H9 (cell line): ENCODE measurements around the gene NUDT16. TPM values are rescaled to one million over a fixed set of nuclear protein-coding genes. Genes with fewer than 3 reads are reported as not detected.

Source experiments
- DNase-seq: peaks from one replicate; pipeline ENCODE4 v3.0.0-alpha.2; 2017
- H2AFZ ChIP-seq: one replicate; pipeline ENCODE4 v1.6.1; 2013; ENCODE audit warnings: mild to moderate bottlenecking, low read length, control low read depth, moderate library complexity
- H2AK5ac ChIP-seq: 2 replicates; pipeline ENCODE4 v1.6.1; 2013; ENCODE audit warnings: low read length, control low read depth, mixed read lengths; ENCODE audit not compliant: insufficient read length
- H2BK120ac ChIP-seq: one replicate; pipeline ENCODE4 v1.6.1; 2013; ENCODE audit warnings: low read depth, mild to moderate bottlenecking, low read length, control low read depth, inconsistent platforms; ENCODE audit not compliant: poor library complexity, severe bottlenecking
- H2BK12ac ChIP-seq: 2 replicates; pipeline ENCODE4 v1.6.1; 2013; ENCODE audit warnings: low read length, control low read depth, mixed read lengths, low read depth; ENCODE audit not compliant: insufficient read length
- H2BK15ac ChIP-seq: 2 replicates; pipeline ENCODE4 v1.6.1; 2013; ENCODE audit warnings: low read depth, low read length, control low read depth
- H2BK20ac ChIP-seq: one replicate; pipeline ENCODE4 v1.6.1; 2013; ENCODE audit warnings: low read depth, mild to moderate bottlenecking, low read length, control low read depth, inconsistent platforms; ENCODE audit not compliant: poor library complexity, severe bottlenecking
- H2BK5ac ChIP-seq: 2 replicates; pipeline ENCODE4 v1.6.1; 2013; ENCODE audit warnings: low read length, control low read depth, mixed read lengths; ENCODE audit not compliant: insufficient read length
- H3K14ac ChIP-seq: 2 replicates; pipeline ENCODE4 v1.6.1; 2013; ENCODE audit warnings: low read length, control low read depth; ENCODE audit not compliant: insufficient read depth
- H3K18ac ChIP-seq: 2 replicates; pipeline ENCODE4 v1.6.1; 2013; ENCODE audit warnings: low read depth, mild to moderate bottlenecking, mixed read lengths, low read length, control low read depth; ENCODE audit not compliant: insufficient read length
- H3K23ac ChIP-seq: 2 replicates; pipeline ENCODE4 v1.6.1; 2013; ENCODE audit warnings: low read length, control low read depth, mixed read lengths, low read depth; ENCODE audit not compliant: insufficient read length
- H3K23me2 ChIP-seq: 2 replicates; pipeline ENCODE4 v1.6.1; 2013; ENCODE audit warnings: low read depth, mild to moderate bottlenecking, mixed read lengths, low read length, control low read depth; ENCODE audit not compliant: insufficient read length, poor library complexity, severe bottlenecking
- H3K27ac ChIP-seq: 2 replicates; pipeline ENCODE4 v1.5.1; 2013; ENCODE audit warnings: low read length, control low read depth, mixed read lengths, low read depth; ENCODE audit not compliant: insufficient read length
- H3K27me3 ChIP-seq: 2 replicates; pipeline ENCODE4 v1.6.1; 2013; ENCODE audit warnings: low read length, control low read depth, inconsistent platforms; ENCODE audit not compliant: insufficient read depth
- H3K4ac ChIP-seq: 2 replicates; pipeline ENCODE4 v1.6.1; 2013; ENCODE audit warnings: low read depth, mild to moderate bottlenecking, control low read depth, inconsistent platforms, low read length, moderate library complexity
- H3K4me1 ChIP-seq: 2 replicates; pipeline ENCODE4 v1.6.1; 2013; ENCODE audit warnings: low read length, control low read depth, inconsistent platforms; ENCODE audit not compliant: insufficient read depth
- H3K4me2 ChIP-seq: 2 replicates; pipeline ENCODE4 v1.6.1; 2013; ENCODE audit warnings: low read length, control low read depth, mixed read lengths; ENCODE audit not compliant: insufficient read length, insufficient read depth
- H3K56ac ChIP-seq: 2 replicates; pipeline ENCODE4 v1.6.1; 2013; ENCODE audit warnings: low read depth, mild to moderate bottlenecking, mixed read lengths, low read length, control low read depth; ENCODE audit not compliant: insufficient read length
- H3K79me1 ChIP-seq: 2 replicates; pipeline ENCODE4 v1.6.1; 2013; ENCODE audit warnings: low read depth, mild to moderate bottlenecking, moderate library complexity, low read length, control low read depth, inconsistent platforms; ENCODE audit not compliant: insufficient read depth, poor library complexity, severe bottlenecking
- H3K79me2 ChIP-seq: 2 replicates; pipeline ENCODE4 v1.6.1; 2013; ENCODE audit warnings: low read length, control low read depth, inconsistent platforms; ENCODE audit not compliant: insufficient read depth
- H3K9ac ChIP-seq: 2 replicates; pipeline ENCODE4 v1.6.1; 2013; ENCODE audit warnings: low read length, control low read depth, mixed read lengths; ENCODE audit not compliant: insufficient read length; ENCODE audit errors: extremely low read depth
- H3K9me3 ChIP-seq: one replicate; pipeline ENCODE4 v1.6.1; 2013; ENCODE audit warnings: low read depth, low read length, inconsistent platforms; ENCODE audit not compliant: control insufficient read depth
- H3T11ph ChIP-seq: one replicate; pipeline ENCODE4 v1.6.1; 2013; ENCODE audit warnings: mild to moderate bottlenecking, low read length, control low read depth, inconsistent platforms
- H4K20me1 ChIP-seq: one replicate; pipeline ENCODE4 v1.6.1; 2013; ENCODE audit not compliant: control insufficient read depth, insufficient read length, insufficient read depth
- H4K5ac ChIP-seq: 2 replicates; pipeline ENCODE4 v1.6.1; 2013; ENCODE audit warnings: low read depth, mild to moderate bottlenecking, mixed read lengths, low read length, control low read depth; ENCODE audit not compliant: insufficient read length
- H4K8ac ChIP-seq: replicated peaks from 2 replicates; pipeline ENCODE4 v1.6.1; 2013; ENCODE audit warnings: low read length, control low read depth, mixed read lengths, low read depth; ENCODE audit not compliant: insufficient read length
- H4K91ac ChIP-seq: 2 replicates; pipeline ENCODE4 v1.6.1; 2013; ENCODE audit warnings: low read depth, mild to moderate bottlenecking, moderate library complexity, mixed read lengths, low read length, control low read depth; ENCODE audit not compliant: insufficient read length
- H3K27ac Mint-ChIP-seq, 3 experiments: 2 replicates in 2 of 3; 3 replicates in 1 of 3; pipeline ENCODE4 v1.8.0; 2020 to 2021; ENCODE audit warnings: mixed read lengths in 3 of 3, mild to moderate bottlenecking in 1 of 3, moderate library complexity in 1 of 3
- H3K27me3 Mint-ChIP-seq: 2 replicates; pipeline ENCODE4 v1.8.0; 2021; ENCODE audit warnings: low read depth, mild to moderate bottlenecking, moderate library complexity, mixed read lengths
- H3K36me3 Mint-ChIP-seq, 3 experiments: 2 replicates in 2 of 3; 3 replicates in 1 of 3; pipeline ENCODE4 v1.8.0; 2020 to 2021; ENCODE audit warnings: low read depth in 3 of 3, mixed read lengths in 3 of 3; ENCODE audit not compliant: insufficient read depth in 1 of 3
- H3K4me1 Mint-ChIP-seq, 2 experiments: 2 replicates each; pipeline ENCODE4 v1.8.0; 2020; ENCODE audit warnings: mixed read lengths in 2 of 2
- H3K4me3 Mint-ChIP-seq, 2 experiments: 2 replicates in 1 of 2; 3 replicates in 1 of 2; pipeline ENCODE4 v1.8.0; 2020 to 2021; ENCODE audit warnings: mild to moderate bottlenecking in 2 of 2, mixed read lengths in 2 of 2, moderate library complexity in 1 of 2
- H3K9me3 Mint-ChIP-seq, 2 experiments: 2 replicates in 1 of 2; 3 replicates in 1 of 2; pipeline ENCODE4 v1.8.0; 2020; ENCODE audit warnings: mild to moderate bottlenecking in 2 of 2, mixed read lengths in 2 of 2, moderate library complexity in 1 of 2
- CTCF ChIP-seq: fragments of 200-600 bp; sonication (generic); conservative IDR thresholded peaks from 3 replicates; pipeline ENCODE4 v1.8.0; 2021; ENCODE audit warnings: antibody characterized with exemption, mild to moderate bottlenecking
- WGBS: extraction: QIAGEN DNeasy Blood & Tissue Kit; methylation state at CpG from one replicate; pipeline ENCODE4 v1.1.7; 2013; ENCODE audit warnings: missing lambda C conversion rate, low lambda C conversion rate, mixed read lengths; ENCODE audit not compliant: insufficient read length; ENCODE audit errors: extremely low coverage; 5-methylcytosine and 5-hydroxymethylcytosine counted together
- total RNA-seq: library from RNA; stranded (reverse); gene quantifications from 2 replicates; pipeline ENCODE4 v1.2.1, GENCODE V29; 2021

NUDT16 gene
- total RNA-seq, 1 experiment from 2014 or later = 18.2 TPM

GRCh38 chr3:131393868-131394267 lies 12.3 kb downstream of the NUDT16 start:
- no peak overlapping the region for H3K14ac ChIP-seq
- H3K23ac ChIP-seq = no peak overlapping the region
- no peak overlapping the region for H2AK5ac ChIP-seq
- H3K27me3 ChIP-seq = no peaks in the 10 kb centered on the region
- no peak overlapping the region for H2BK120ac ChIP-seq
- no peak overlapping the region for H4K8ac ChIP-seq
- no peaks in the 10 kb centered on the region for H3K4me1 ChIP-seq
- H3K27me3 Mint-ChIP-seq = no peaks in the 10 kb centered on the region
- no peak overlapping the region for H3K4me3 Mint-ChIP-seq
- no peak overlapping the region for H3K27ac Mint-ChIP-seq
- no peaks in the 10 kb centered on the region for H3K9me3 Mint-ChIP-seq
- no CpG with 5 or more reads among the region's 4 CpGs for WGBS
- H2BK15ac ChIP-seq = no peak overlapping the region
- H3K9ac ChIP-seq = no peak overlapping the region
- TF ChIP-seq CTCF = no peak
- H3K56ac ChIP-seq = no peak overlapping the region
- no peak overlapping the region for H3K18ac ChIP-seq
- no peak overlapping the region for H3K27ac ChIP-seq
- no peaks in the 10 kb centered on the region for H3K9me3 ChIP-seq
- H2BK12ac ChIP-seq = no peak overlapping the region
- no peak overlapping the region for H2BK5ac ChIP-seq
- no peak overlapping the region for H3K4me2 ChIP-seq
- H3K4ac ChIP-seq = no peak overlapping the region
- no peaks in the 10 kb centered on the region for H3K79me2 ChIP-seq
- H4K5ac ChIP-seq = no peak overlapping the region
- H3K36me3 Mint-ChIP-seq = no peaks in the 10 kb centered on the region
- no peak overlapping the region for H2BK20ac ChIP-seq
- H2AFZ ChIP-seq = no peak overlapping the region
- DNase-seq = no peak
- peaks cover 0 to 2% of the 10 kb centered on the region in 2 experiments; a peak in 1 of 4 replicates for H3K4me1 Mint-ChIP-seq
- no peaks in the 10 kb centered on the region for H4K20me1 ChIP-seq
- no peak overlapping the region for H3T11ph ChIP-seq
- no peak overlapping the region for H4K91ac ChIP-seq
- H3K79me1 ChIP-seq = no peaks in the 10 kb centered on the region
- H3K23me2 ChIP-seq = no peaks in the 10 kb centered on the region
